HEK293 (cell line): ENCODE measurements around the gene TIRAP.
"Not testable (repeated sequence)": the region's sequence is repeated elsewhere in the genome, so short reads cannot be mapped to it uniquely, and the experiment has no call there.

Source experiments
- CTCF ChIA-PET: fragments of 350-600 bp; formaldehyde crosslinking; extraction: SDS; loops from one replicate; lab custom pipeline; 2021; ENCODE audit warnings: antibody characterized with exemption; lab: Yijun Ruan, JAX
- POLR2A ChIA-PET: fragments of 300-600 bp; formaldehyde crosslinking; extraction: SDS; loops from one replicate; lab custom pipeline; 2020; ENCODE audit warnings: antibody characterized with exemption, inconsistent platforms; lab: Yijun Ruan, JAX
- H3K27ac ChIP-seq: fragments of 200-500 bp; sonication (Bioruptor generic); 2 replicates; pipeline ENCODE4 v1.5.1; 2014; ENCODE audit warnings: low read depth, low read length, control low read depth, inconsistent platforms; ENCODE audit errors: extremely low read depth
- H3K36me3 ChIP-seq, 2 experiments: fragments of 200-500 bp in 1 of 2; sonication (Bioruptor generic) in 1 of 2; 1 replicate in 1 of 2; 2 replicates in 1 of 2; pipeline ENCODE4 v1.5.1; 2014 to 2017; ENCODE audit warnings: inconsistent platforms in 2 of 2, low read length in 2 of 2; ENCODE audit not compliant: control insufficient read depth in 2 of 2, insufficient read depth in 1 of 2
- H3K4me1 ChIP-seq: fragments of 200-500 bp; sonication (Bioruptor generic); 2 replicates; pipeline ENCODE4 v1.5.1; 2014; ENCODE audit warnings: mild to moderate bottlenecking, low read length, inconsistent platforms; ENCODE audit not compliant: control insufficient read depth, insufficient read depth
- H3K4me3 ChIP-seq: 2 replicates; pipeline ENCODE4 v1.5.1; 2011; ENCODE audit warnings: low read depth, mild to moderate bottlenecking, control low read depth, low read length, moderate library complexity
- H3K9me3 ChIP-seq: fragments of 200-500 bp; sonication (Bioruptor generic); 2 replicates; pipeline ENCODE4 v1.5.1; 2014; ENCODE audit warnings: low read depth, low read length, inconsistent platforms; ENCODE audit not compliant: control insufficient read depth, insufficient read depth
- KLF16 ChIP-seq: fragments of 450-650 bp; formaldehyde crosslinking; IDR thresholded peaks from 2 replicates; pipeline ENCODE4 v1.5.1; 2017; ENCODE audit warnings: missing biosample characterization, missing genetic modification characterization
- TRIM28 ChIP-seq: IDR thresholded peaks from 2 replicates; pipeline ENCODE4 v1.6.1; 2011; ENCODE audit warnings: low read length, control low read depth, borderline replicate concordance
- ZNF121 ChIP-seq: fragments of 450-650 bp; formaldehyde crosslinking; IDR thresholded peaks from 2 replicates; pipeline ENCODE4 v1.5.1; 2016; ENCODE audit warnings: missing biosample characterization, missing genetic modification characterization
- ZNF169 ChIP-seq: fragments of 450-650 bp; formaldehyde crosslinking; IDR thresholded peaks from 2 replicates; pipeline ENCODE4 v1.5.1; 2016; ENCODE audit warnings: missing biosample characterization, missing genetic modification characterization
- ZNF394 ChIP-seq: fragments of 450-650 bp; formaldehyde crosslinking; IDR thresholded peaks from 2 replicates; pipeline ENCODE4 v1.5.1; 2016; ENCODE audit warnings: missing biosample characterization, missing genetic modification characterization, mild to moderate bottlenecking, moderate library complexity, borderline replicate concordance
- ZNF521 ChIP-seq: fragments of 450-650 bp; formaldehyde crosslinking; IDR thresholded peaks from 2 replicates; pipeline ENCODE4 v1.5.1; 2017; ENCODE audit warnings: missing biosample characterization, mild to moderate bottlenecking, missing genetic modification characterization
- ZNF544 ChIP-seq: fragments of 450-650 bp; formaldehyde crosslinking; IDR thresholded peaks from 2 replicates; pipeline ENCODE4 v1.5.0; 2017; ENCODE audit warnings: missing biosample characterization, missing genetic modification characterization
- ZNF549 ChIP-seq: fragments of 450-650 bp; IDR thresholded peaks from 2 replicates; pipeline ENCODE4 v1.5.1; 2018; ENCODE audit warnings: missing biosample characterization, missing genetic modification characterization, mild to moderate bottlenecking, inconsistent platforms, moderate library complexity
- ZNF571 ChIP-seq: fragments of 450-650 bp; formaldehyde crosslinking; IDR thresholded peaks from 2 replicates; pipeline ENCODE4 v1.5.0; 2017; ENCODE audit warnings: missing biosample characterization, missing genetic modification characterization
- ZNF777 ChIP-seq: fragments of 450-650 bp; formaldehyde crosslinking; IDR thresholded peaks from 2 replicates; pipeline ENCODE4 v1.5.1; 2017; ENCODE audit warnings: missing biosample characterization, missing genetic modification characterization, borderline replicate concordance
- TF ChIP-seq, protein P1 (sequence below): fragments of 450-650 bp; formaldehyde crosslinking; IDR thresholded peaks from 2 replicates; pipeline ENCODE4 v1.5.1; 2016; ENCODE audit warnings: missing biosample characterization, missing genetic modification characterization
- TF ChIP-seq, protein P2 (sequence below): fragments of 450-650 bp; formaldehyde crosslinking; IDR thresholded peaks from 2 replicates; pipeline ENCODE4 v1.5.1; 2016; ENCODE audit warnings: missing biosample characterization, missing genetic modification characterization
- TF ChIP-seq, protein P3 (sequence below): fragments of 450-650 bp; formaldehyde crosslinking; IDR thresholded peaks from 2 replicates; pipeline ENCODE4 v1.5.1; 2016; ENCODE audit warnings: missing biosample characterization, missing genetic modification characterization, borderline replicate concordance
- TF ChIP-seq, protein P4 (sequence below): fragments of 450-650 bp; formaldehyde crosslinking; IDR thresholded peaks from 2 replicates; pipeline ENCODE4 v1.5.1; 2017; ENCODE audit warnings: missing biosample characterization, missing genetic modification characterization
- TF ChIP-seq, protein P5 (sequence below): fragments of 450-650 bp; formaldehyde crosslinking; IDR thresholded peaks from 2 replicates; pipeline ENCODE4 v1.5.1; 2017; ENCODE audit warnings: missing biosample characterization, missing genetic modification characterization

Gene TIRAP

DNA sequence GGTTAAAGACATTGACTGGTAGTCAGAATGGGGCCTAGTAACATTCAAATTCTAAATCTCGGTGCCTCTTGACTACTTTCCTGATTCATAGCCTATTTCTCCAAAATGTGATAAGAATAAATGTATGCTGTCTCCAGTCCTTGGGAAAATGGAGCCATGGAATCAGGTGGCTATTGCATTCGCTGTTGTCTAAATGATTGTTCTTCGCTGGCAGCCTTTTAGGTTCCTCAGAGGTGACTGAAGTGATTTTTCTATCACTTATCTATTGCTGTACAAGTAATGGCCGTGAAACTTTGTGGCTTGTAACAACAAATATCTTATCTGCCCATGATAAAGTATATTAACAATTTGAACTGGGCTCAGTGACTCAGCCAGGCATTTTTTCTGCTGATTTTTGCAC lies 29.6 kb upstream of the TIRAP start:
- Histone ChIP-seq H3K9me3 (no peaks in the 10 kb centered on the region), H3K36me3 (peaks cover 0 to 65% of the 10 kb centered on the region in 2 experiments; a peak in 1 of 3 replicates), H3K4me3 (no peak overlapping the region), H3K4me1 (no peaks in the 10 kb centered on the region), H3K27ac (no peak overlapping the region)
- CTCF ChIA-PET: no interaction called here
- POLR2A ChIA-PET: no interaction called here
- TF ChIP-seq KLF16 (tag by site-specific recombination) (no peak), ZNF521 (tag by site-specific recombination) (no peak), ZNF777 (tag by site-specific recombination) (no peak), ZNF544 (tag by site-specific recombination) (no peak), ZNF169 (tag by site-specific recombination) (no peak), ZNF394 (tag by site-specific recombination) (no peak), ZNF571 (no peak)
- TF ChIP-seq, protein P1, sequence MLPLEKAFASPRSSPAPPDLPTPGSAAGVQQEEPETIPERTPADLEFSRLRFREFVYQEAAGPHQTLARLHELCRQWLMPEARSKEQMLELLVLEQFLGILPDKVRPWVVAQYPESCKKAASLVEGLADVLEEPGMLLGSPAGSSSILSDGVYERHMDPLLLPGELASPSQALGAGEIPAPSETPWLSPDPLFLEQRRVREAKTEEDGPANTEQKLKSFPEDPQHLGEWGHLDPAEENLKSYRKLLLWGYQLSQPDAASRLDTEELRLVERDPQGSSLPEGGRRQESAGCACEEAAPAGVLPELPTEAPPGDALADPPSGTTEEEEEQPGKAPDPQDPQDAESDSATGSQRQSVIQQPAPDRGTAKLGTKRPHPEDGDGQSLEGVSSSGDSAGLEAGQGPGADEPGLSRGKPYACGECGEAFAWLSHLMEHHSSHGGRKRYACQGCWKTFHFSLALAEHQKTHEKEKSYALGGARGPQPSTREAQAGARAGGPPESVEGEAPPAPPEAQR (tag by site-specific recombination): no peak

DNA sequence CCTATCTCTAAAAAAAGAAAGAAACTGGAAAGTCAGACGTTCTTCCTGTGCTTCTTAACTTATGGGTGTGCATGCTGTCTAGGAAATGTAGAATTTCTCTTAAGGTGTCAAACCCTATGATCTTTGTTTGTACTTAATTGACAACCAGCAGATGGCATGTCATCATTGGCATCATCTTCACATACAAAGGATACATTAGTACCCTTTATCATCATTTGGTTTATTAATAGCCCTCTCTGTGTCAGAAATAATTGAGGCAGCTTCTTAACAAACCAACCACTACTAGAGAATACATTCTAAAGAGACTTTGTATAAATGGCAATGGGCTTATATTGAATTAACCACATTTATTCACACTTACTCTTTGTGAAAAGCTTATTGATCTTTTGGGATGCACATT lies 28.1 kb upstream of the TIRAP start:
- Histone ChIP-seq H3K4me3 (no peak overlapping the region), H3K9me3 (no peaks in the 10 kb centered on the region), H3K4me1 (no peaks in the 10 kb centered on the region), H3K27ac (no peak overlapping the region), H3K36me3 (peaks cover 0 to 69% of the 10 kb centered on the region in 2 experiments; a peak in 2 of 3 replicates)
- TF ChIP-seq ZNF121 (tag by site-specific recombination): no peak
- TF ChIP-seq, protein P2, sequence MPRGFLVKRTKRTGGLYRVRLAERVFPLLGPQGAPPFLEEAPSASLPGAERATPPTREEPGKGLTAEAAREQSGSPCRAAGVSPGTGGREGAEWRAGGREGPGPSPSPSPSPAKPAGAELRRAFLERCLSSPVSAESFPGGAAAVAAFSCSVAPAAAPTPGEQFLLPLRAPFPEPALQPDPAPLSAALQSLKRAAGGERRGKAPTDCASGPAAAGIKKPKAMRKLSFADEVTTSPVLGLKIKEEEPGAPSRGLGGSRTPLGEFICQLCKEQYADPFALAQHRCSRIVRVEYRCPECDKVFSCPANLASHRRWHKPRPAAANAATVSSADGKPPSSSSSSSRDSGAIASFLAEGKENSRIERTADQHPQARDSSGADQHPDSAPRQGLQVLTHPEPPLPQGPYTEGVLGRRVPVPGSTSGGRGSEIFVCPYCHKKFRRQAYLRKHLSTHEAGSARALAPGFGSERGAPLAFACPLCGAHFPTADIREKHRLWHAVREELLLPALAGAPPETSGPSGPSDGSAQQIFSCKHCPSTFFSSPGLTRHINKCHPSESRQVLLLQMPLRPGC: no peak
- TF ChIP-seq ZNF549 (tag by site-specific recombination): no peak
- TF ChIP-seq, protein P3, sequence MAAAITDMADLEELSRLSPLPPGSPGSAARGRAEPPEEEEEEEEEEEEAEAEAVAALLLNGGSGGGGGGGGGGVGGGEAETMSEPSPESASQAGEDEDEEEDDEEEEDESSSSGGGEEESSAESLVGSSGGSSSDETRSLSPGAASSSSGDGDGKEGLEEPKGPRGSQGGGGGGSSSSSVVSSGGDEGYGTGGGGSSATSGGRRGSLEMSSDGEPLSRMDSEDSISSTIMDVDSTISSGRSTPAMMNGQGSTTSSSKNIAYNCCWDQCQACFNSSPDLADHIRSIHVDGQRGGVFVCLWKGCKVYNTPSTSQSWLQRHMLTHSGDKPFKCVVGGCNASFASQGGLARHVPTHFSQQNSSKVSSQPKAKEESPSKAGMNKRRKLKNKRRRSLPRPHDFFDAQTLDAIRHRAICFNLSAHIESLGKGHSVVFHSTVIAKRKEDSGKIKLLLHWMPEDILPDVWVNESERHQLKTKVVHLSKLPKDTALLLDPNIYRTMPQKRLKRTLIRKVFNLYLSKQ (tag by site-specific recombination): no peak
- no peak for TF ChIP-seq TRIM28
- TF ChIP-seq, protein P4, sequence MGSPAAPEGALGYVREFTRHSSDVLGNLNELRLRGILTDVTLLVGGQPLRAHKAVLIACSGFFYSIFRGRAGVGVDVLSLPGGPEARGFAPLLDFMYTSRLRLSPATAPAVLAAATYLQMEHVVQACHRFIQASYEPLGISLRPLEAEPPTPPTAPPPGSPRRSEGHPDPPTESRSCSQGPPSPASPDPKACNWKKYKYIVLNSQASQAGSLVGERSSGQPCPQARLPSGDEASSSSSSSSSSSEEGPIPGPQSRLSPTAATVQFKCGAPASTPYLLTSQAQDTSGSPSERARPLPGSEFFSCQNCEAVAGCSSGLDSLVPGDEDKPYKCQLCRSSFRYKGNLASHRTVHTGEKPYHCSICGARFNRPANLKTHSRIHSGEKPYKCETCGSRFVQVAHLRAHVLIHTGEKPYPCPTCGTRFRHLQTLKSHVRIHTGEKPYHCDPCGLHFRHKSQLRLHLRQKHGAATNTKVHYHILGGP (tag by site-specific recombination): no peak
- TF ChIP-seq, protein P5, sequence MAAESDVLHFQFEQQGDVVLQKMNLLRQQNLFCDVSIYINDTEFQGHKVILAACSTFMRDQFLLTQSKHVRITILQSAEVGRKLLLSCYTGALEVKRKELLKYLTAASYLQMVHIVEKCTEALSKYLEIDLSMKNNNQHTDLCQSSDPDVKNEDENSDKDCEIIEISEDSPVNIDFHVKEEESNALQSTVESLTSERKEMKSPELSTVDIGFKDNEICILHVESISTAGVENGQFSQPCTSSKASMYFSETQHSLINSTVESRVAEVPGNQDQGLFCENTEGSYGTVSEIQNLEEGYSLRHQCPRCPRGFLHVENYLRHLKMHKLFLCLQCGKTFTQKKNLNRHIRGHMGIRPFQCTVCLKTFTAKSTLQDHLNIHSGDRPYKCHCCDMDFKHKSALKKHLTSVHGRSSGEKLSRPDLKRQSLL: no peak
- CTCF ChIA-PET: no interaction called here
- POLR2A ChIA-PET: interaction anchor here (1.1 kb wide), 1 partner anchor 43 kb away, joined by 3 read pairs; the partner anchor contains the start of genes FAM118B and RPUSD4

DNA sequence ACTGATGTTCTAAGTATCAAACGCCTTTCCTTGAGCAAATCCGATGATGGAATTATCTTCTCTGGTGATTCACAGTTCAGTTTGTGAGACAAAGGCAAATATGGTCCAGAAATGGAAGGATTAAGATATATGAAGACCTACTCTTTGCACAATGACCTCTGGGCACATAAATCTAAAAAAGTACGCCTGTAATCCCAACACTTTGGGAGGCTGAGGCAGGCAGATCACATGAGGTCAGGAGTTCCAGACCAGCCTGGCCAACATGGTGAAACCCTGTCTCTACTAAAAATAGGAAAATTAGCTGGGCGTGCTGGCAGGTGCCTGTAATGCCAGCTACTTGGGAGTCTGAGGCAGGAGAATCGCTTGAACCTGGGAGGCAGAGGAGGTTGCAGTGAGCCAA lies 27.4 kb upstream of the TIRAP start:
- POLR2A ChIA-PET, H3K4me3 ChIP-seq, H3K27ac ChIP-seq, CTCF ChIA-PET, H3K4me1 ChIP-seq, H3K9me3 ChIP-seq: not testable (repeated sequence)
- peaks cover 0 to 67% of the 10 kb centered on the region in 2 experiments; a peak in 2 of 3 replicates for H3K36me3 ChIP-seq
